Stimulated activated memory B cell treated with anti-CD40 and anti-IgM and Interleukin-4, amounts not matched to agents 10 μg/mL and 1 μg/mL and 100 μg/mL, for 72 hours (primary cell): ENCODE measurements around the gene FSCB.
"Not testable (repeated sequence)": the region's sequence is repeated elsewhere in the genome, so short reads cannot be mapped to it uniquely, and the experiment has no call there.

Source experiments
- ATAC-seq: fragments of 150-1000 bp; cut with Tn5 transposase; 2 replicates; pipeline ENCODE4 v1.10.0; 2021
- H3K27ac Mint-ChIP-seq: one replicate; pipeline ENCODE4 v1.8.0; 2022; ENCODE audit warnings: mild to moderate bottlenecking, mixed read lengths
- H3K27me3 Mint-ChIP-seq: one replicate; pipeline ENCODE4 v1.8.0; 2022; ENCODE audit warnings: mixed read lengths
- H3K36me3 Mint-ChIP-seq: one replicate; pipeline ENCODE4 v1.8.0; 2022; ENCODE audit warnings: mixed read lengths
- H3K4me1 Mint-ChIP-seq: one replicate; pipeline ENCODE4 v1.8.0; 2022; ENCODE audit warnings: mixed read lengths
- H3K4me3 Mint-ChIP-seq: one replicate; pipeline ENCODE4 v1.8.0; 2022; ENCODE audit warnings: mild to moderate bottlenecking, moderate library complexity, mixed read lengths
- H3K9me3 Mint-ChIP-seq: one replicate; pipeline ENCODE4 v1.8.0; 2022; ENCODE audit warnings: mixed read lengths

The FSCB gene

GRCh38 chr14:44507183-44507582, at the start of gene FSCB:
Gene FSCB (minus strand): TSS chr14:44507283. CDS start chr14:44506987, 296 bp downstream.
- Mint-ChIP-seq H3K27ac (no peak within 1 kb of the TSS), H3K9me3 (peaks cover 12% of the 10 kb centered on the region), H3K4me1 (no peaks in the 10 kb centered on the region), H3K4me3 (no peak within 1 kb of the TSS), H3K36me3 (no peaks in the 10 kb centered on the region), H3K27me3 (no peaks in the 10 kb centered on the region)
- no peak for ATAC-seq

- Mint-ChIP-seq H3K27ac (no peak overlapping the region), H3K9me3 (peaks cover 3% of the 10 kb centered on the region), H3K4me3 (no peak overlapping the region), H3K4me1 (no peaks in the 10 kb centered on the region), H3K36me3 (no peaks in the 10 kb centered on the region), H3K27me3 (no peaks in the 10 kb centered on the region)
- ATAC-seq: no peak
Observed at GRCh38 chr14:44531658-44532057, 24.6 kb upstream of the FSCB start.

- Mint-ChIP-seq H3K4me3 (no peak overlapping the region), H3K36me3 (no peaks in the 10 kb centered on the region), H3K4me1 (no peaks in the 10 kb centered on the region), H3K27ac (no peak overlapping the region), H3K27me3 (no peaks in the 10 kb centered on the region), H3K9me3 (peaks cover 3% of the 10 kb centered on the region)
- ATAC-seq: no peak
Observed at GRCh38 chr14:44530475-44530874, 23.4 kb upstream of the FSCB start.

- Mint-ChIP-seq H3K27me3 (no peaks in the 10 kb centered on the region), H3K27ac (no peak overlapping the region), H3K4me3 (no peak overlapping the region), H3K4me1 (no peaks in the 10 kb centered on the region), H3K36me3 (no peaks in the 10 kb centered on the region), H3K9me3 (peaks cover 3% of the 10 kb centered on the region)
- no peak for ATAC-seq
Observed at GRCh38 chr14:44529026-44529425, 21.9 kb upstream of the FSCB start.

- Mint-ChIP-seq H3K9me3 (no peaks in the 10 kb centered on the region), H3K4me1 (no peaks in the 10 kb centered on the region), H3K27ac (no peak overlapping the region), H3K27me3 (no peaks in the 10 kb centered on the region), H3K36me3 (no peaks in the 10 kb centered on the region), H3K4me3 (no peak overlapping the region)
- ATAC-seq: no peak
Observed at GRCh38 chr14:44528180-44528579, 21.1 kb upstream of the FSCB start.

- H3K36me3 Mint-ChIP-seq: no peaks in the 10 kb centered on the region
- peaks cover 4% of the 10 kb centered on the region for H3K9me3 Mint-ChIP-seq
- no peak for ATAC-seq
- no peaks in the 10 kb centered on the region for H3K27me3 Mint-ChIP-seq
- no peaks in the 10 kb centered on the region for H3K4me1 Mint-ChIP-seq
- no peak overlapping the region for H3K4me3 Mint-ChIP-seq
- no peak overlapping the region for H3K27ac Mint-ChIP-seq
Observed at GRCh38 chr14:44525237-44525636, 18.2 kb upstream of the FSCB start.

- not testable (repeated sequence) for ATAC-seq, H3K36me3 Mint-ChIP-seq, H3K27me3 Mint-ChIP-seq, H3K4me3 Mint-ChIP-seq, H3K27ac Mint-ChIP-seq, H3K4me1 Mint-ChIP-seq
- H3K9me3 Mint-ChIP-seq: peaks cover 24% of the 10 kb centered on the region
Observed at GRCh38 chr14:44515668-44516067, 8.6 kb upstream of the FSCB start.

GRCh38 chr14:44508834-44509233, 1.8 kb upstream of the FSCB start:
- no peak for ATAC-seq
- Mint-ChIP-seq H3K27ac (no peak overlapping the region), H3K4me3 (no peak overlapping the region), H3K27me3 (no peaks in the 10 kb centered on the region), H3K4me1 (no peaks in the 10 kb centered on the region), H3K9me3 (peaks cover 17% of the 10 kb centered on the region), H3K36me3 (no peaks in the 10 kb centered on the region)

GRCh38 chr14:44505588-44505987, 1.5 kb downstream of the FSCB start:
- Mint-ChIP-seq H3K27me3 (no peaks in the 10 kb centered on the region), H3K27ac (no peak overlapping the region)
- ATAC-seq: no peak

GRCh38 chr14:44497148-44497547, 9.9 kb downstream of the FSCB start:
- Mint-ChIP-seq H3K4me1 (no peaks in the 10 kb centered on the region), H3K4me3 (no peak overlapping the region), H3K36me3 (no peaks in the 10 kb centered on the region), H3K27ac (no peak overlapping the region), H3K27me3 (no peaks in the 10 kb centered on the region), H3K9me3 (peaks cover 2% of the 10 kb centered on the region)
- no peak for ATAC-seq

More at GRCh38 chr14:44505588-44505987, 1.5 kb downstream of the FSCB start:
- Mint-ChIP-seq H3K9me3 (peaks cover 5% of the 10 kb centered on the region), H3K4me3 (no peak overlapping the region), H3K4me1 (no peaks in the 10 kb centered on the region), H3K36me3 (no peaks in the 10 kb centered on the region)

- H3K4me3 Mint-ChIP-seq: no peak overlapping the region
- H3K4me1 Mint-ChIP-seq: no peaks in the 10 kb centered on the region
- no peak overlapping the region for H3K27ac Mint-ChIP-seq
- no peak for ATAC-seq
- no peaks in the 10 kb centered on the region for H3K36me3 Mint-ChIP-seq
- peaks cover 2% of the 10 kb centered on the region for H3K9me3 Mint-ChIP-seq
- no peaks in the 10 kb centered on the region for H3K27me3 Mint-ChIP-seq
Observed at GRCh38 chr14:44494137-44494536, 12.9 kb downstream of the FSCB start.

- Mint-ChIP-seq H3K27ac (no peak overlapping the region), H3K36me3 (no peaks in the 10 kb centered on the region), H3K9me3 (peaks cover 8% of the 10 kb centered on the region), H3K4me1 (no peaks in the 10 kb centered on the region), H3K27me3 (no peaks in the 10 kb centered on the region), H3K4me3 (no peak overlapping the region)
- ATAC-seq: no peak
Observed at GRCh38 chr14:44490966-44491365, 16.1 kb downstream of the FSCB start.

GRCh38 chr14:44477953-44478352, 29.1 kb downstream of the FSCB start:
- no peaks in the 10 kb centered on the region for H3K4me1 Mint-ChIP-seq
- no peak overlapping the region for H3K4me3 Mint-ChIP-seq
- no peaks in the 10 kb centered on the region for H3K36me3 Mint-ChIP-seq
- peaks cover 14% of the 10 kb centered on the region for H3K9me3 Mint-ChIP-seq
- no peak for ATAC-seq
- H3K27me3 Mint-ChIP-seq: no peaks in the 10 kb centered on the region
- H3K27ac Mint-ChIP-seq: no peak overlapping the region

- H3K9me3 Mint-ChIP-seq: peaks cover 4% of the 10 kb centered on the region
- no peak overlapping the region for H3K4me3 Mint-ChIP-seq
- no peaks in the 10 kb centered on the region for H3K36me3 Mint-ChIP-seq
- no peak for ATAC-seq
- H3K4me1 Mint-ChIP-seq: no peaks in the 10 kb centered on the region
- no peaks in the 10 kb centered on the region for H3K27me3 Mint-ChIP-seq
- H3K27ac Mint-ChIP-seq: no peak overlapping the region
Observed at GRCh38 chr14:44468771-44469170, 38.3 kb downstream of the FSCB start.

- H3K36me3 Mint-ChIP-seq: no peaks in the 10 kb centered on the region
- H3K27me3 Mint-ChIP-seq: no peaks in the 10 kb centered on the region
- no peak overlapping the region for H3K4me3 Mint-ChIP-seq
- ATAC-seq: no peak
- peaks cover 11% of the 10 kb centered on the region for H3K9me3 Mint-ChIP-seq
- no peaks in the 10 kb centered on the region for H3K4me1 Mint-ChIP-seq
- H3K27ac Mint-ChIP-seq: no peak overlapping the region
Observed at GRCh38 chr14:44463356-44464004, 43.6 kb downstream of the FSCB start.

GRCh38 chr14:44462381-44462780, 44.7 kb downstream of the FSCB start:
- ATAC-seq: no peak
- Mint-ChIP-seq H3K4me3 (no peak overlapping the region), H3K27ac (no peak overlapping the region), H3K36me3 (no peaks in the 10 kb centered on the region), H3K4me1 (no peaks in the 10 kb centered on the region), H3K27me3 (no peaks in the 10 kb centered on the region), H3K9me3 (peaks cover 8% of the 10 kb centered on the region)

- no peaks in the 10 kb centered on the region for H3K4me1 Mint-ChIP-seq
- ATAC-seq: no peak
- H3K27ac Mint-ChIP-seq: no peak overlapping the region
Observed at GRCh38 chr14:44461811-44462210, 45.3 kb downstream of the FSCB start.

More at GRCh38 chr14:44461811-44462210, 45.3 kb downstream of the FSCB start:
- no peaks in the 10 kb centered on the region for H3K27me3 Mint-ChIP-seq
- H3K36me3 Mint-ChIP-seq: no peaks in the 10 kb centered on the region
- peaks cover 13% of the 10 kb centered on the region for H3K9me3 Mint-ChIP-seq
- H3K4me3 Mint-ChIP-seq: no peak overlapping the region
